CD4-positive, alpha-beta T cell treated with Interleukin-6 at 100 ng/mL for 8 hours (primary cell): ENCODE results near the gene LTBP1.

ENCODE experiments used
- DNase-seq: peaks from one replicate; pipeline ENCODE4 v3.0.0-alpha.2; 2020; ENCODE audit warnings: mixed read lengths, low spot score

LTBP1 gene

DNA sequence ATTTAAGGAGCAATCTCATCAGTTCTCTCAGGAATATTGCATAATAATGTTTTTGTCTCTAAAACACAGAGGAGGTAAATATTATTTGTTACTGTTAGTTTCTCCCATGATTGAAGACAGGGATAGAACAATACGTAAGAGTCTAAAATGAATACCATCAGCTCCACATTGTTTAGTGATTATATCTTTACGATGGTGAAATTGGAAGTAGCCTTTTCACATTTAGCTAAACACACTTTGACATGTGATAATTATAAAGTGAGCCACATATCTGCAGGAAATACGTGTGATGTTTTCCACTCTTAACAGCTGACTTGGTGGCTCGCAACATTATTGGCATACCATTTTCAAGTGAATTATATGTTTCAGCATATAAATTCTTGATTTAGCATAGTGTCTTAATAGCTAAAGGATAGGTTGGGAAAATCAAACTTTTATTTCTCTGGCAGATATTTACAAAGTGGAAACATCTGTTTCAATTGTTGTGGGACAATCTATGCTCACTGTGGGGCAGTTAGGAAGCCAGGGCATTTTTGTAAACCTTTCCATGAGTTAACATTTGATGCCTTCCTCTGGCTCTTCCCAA lies 321.6 kb downstream of the LTBP1 start:
- no peak for DNase-seq

DNA sequence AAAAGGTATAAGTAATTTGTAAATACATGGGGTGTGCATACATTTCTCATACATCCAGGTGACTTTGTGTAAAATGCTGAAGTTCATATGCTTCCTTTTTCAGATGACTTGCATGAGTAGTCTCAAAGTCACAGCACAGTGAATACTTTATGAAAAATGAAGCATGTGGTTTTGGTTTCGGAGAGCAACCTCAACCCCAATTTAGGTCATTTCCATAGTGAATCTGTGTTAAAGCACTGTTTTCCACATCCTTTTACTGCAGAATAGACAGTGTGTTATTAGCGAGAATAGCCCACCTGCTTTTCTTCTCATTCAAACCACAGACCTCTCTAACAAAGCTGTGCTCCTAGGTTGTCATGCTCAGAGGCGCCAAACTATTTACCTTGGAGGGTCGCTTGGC lies 325.2 kb downstream of the LTBP1 start:
- DNase-seq = peak; percentile 12

DNA sequence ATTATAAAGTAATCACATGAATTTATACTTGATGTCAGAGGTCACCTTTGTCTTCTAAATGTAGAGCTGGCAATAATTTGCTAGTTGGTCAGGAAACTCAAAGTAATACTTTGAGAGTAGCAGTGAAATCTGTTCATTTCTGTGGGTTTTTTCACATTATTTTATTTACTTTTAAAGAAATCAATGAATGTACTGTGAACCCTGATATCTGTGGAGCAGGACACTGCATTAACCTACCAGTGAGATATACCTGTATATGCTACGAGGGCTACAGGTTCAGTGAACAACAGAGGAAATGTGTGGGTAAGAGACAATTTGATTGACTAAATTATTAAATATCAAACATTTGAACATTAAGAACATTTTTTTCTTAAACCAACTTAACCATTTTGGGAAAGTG lies 326.7 kb downstream of the LTBP1 start:
- DNase-seq = no peak

DNA sequence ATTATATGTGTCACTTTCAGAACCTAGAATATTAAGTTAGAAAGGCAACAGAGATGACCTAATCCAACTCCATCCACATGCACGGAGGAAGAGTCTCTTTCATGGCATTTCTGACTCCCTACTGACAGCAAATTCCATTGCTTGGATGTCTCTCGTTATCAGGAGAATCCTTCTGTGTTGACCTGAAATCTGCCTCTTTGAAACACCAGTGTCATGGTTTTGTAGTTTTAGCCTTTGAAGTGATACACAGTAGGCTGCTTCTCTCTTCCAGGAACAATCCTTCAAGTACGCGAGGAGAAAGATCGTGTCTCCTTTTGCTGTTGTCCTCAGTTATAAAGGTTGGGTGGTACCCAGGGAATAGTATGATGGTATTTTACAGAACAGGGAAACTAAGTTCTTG lies 327.8 kb downstream of the LTBP1 start:
- no peak for DNase-seq

DNA sequence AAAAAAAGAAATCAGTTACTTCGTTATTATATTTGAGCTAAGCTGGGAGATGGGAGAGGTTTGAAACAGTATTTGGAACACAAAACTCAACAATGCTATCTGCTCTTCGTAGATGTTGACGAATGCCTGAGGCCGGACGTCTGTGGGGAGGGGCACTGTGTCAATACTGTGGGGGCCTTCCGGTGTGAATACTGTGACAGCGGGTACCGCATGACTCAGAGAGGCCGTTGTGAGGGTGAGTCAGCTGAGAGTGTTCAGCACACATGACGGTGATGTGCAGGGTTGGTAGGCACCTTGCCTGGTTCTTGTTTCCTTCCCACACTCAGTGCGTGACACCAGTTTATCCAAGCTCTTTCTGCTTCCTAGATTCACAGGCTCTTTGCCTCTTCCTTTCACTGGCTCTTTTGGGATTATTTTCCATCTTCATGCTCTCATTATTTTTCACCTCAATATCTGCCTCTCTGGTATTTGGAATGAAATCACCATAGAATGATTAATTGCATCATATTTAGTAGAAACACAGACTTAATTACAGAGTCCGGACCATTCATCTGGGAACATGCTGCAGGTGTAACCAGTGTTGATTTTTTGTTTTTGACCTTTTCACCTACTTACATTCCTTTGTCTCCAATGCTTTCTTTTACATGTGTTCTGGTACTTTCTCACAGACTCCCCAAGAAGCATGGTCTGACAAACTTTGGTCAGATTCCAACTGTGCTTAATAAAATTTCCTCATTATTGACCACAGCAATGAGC lies 329.1 kb downstream of the LTBP1 start:
- peak; percentile 47 for DNase-seq

DNA sequence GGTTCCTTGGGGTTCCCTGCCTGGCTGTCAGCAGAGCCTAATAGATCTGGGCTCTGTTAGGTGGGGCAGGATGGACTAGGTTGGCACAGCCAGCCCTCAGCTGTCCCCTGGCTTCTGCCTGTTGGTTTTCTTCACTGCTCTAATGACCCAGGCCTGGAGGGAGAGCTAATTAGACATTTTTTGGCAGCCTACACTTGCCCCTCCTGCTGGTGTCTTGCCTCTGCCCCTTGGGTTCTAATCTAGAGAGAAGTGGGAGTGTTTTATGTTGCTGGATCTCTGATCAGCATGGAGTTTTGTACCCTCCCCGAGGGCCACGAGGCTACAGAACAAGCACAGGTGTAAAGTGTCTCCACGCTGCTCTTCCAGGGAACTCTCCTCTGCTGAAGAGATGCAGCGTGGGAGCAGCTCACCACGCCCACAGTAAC lies 330.3 kb downstream of the LTBP1 start:
- no peak for DNase-seq

DNA sequence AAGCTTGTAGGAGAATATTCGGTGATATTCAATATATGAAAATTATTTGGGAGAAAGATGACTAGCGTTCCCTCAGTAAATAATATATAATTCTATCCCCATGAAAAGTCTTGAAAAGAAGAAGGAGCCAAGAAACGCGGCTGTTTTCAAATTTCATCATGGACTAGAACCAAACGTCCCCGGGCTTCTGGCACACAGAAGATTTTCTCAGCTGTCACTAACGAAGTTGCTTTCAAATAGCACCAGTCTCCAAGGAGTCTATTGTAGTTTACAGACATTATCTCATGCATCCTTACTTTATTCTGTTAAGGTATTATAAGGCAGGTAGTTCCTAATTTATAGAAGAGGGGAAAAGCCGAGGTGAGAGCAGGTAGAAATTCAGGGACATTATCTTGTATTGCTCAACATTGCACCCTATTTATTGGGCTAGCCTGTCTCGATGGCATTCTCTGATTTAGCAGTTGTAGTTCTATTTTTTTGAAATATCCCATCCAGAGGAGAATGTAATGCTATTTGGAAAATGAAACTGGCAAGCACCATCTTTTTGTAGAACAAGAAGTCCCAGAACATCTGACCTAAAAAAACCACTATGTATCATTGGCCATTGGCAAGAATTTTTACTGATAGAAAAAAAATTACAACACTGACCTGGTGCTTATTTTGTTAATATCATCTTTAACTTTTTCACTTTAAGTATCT lies 331.6 kb downstream of the LTBP1 start:
- DNase-seq = no peak

DNA sequence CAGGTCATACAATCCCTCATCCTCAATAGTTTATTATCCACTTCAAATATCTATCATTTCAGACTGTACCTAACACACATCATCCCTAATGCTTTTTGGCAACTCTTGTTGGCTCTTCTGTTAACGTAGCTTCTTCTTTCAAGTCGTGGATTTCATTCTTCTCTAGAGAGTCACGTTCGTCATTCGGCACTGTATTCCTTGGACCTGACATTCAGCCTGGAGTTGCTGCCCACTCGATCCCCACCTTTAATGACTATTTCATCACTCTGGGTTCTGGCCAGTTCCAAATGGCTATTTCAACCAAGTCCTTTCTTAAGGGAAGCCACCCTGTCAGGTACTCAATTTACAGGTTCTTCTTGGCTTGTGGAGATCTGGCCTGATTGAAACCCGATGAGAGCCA lies 337.5 kb downstream of the LTBP1 start:
- DNase-seq = no peak

DNA sequence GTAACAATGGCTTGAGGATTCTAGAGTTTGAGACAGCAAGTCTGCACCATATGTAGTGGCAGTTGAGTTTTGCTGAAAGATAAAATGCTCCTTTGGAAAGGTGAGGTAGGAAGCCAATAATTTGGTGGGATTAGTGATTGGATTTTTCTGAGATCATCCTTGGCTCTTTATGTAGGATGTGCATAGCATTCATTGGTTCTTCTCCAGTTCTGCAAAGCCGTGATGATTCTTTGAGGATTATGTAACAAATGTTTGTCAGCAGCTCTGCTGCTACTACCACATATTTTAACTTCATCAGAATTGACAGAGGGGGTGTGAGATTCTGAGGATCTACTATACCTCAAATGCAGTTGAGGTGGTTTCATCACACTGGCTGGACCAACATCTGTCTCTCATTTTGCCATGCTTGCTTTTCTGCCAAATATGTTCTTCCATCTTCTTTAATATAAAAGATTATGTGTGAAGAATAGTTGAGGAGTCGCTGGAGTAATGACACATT lies 340.8 kb downstream of the LTBP1 start:
- DNase-seq = no peak

DNA sequence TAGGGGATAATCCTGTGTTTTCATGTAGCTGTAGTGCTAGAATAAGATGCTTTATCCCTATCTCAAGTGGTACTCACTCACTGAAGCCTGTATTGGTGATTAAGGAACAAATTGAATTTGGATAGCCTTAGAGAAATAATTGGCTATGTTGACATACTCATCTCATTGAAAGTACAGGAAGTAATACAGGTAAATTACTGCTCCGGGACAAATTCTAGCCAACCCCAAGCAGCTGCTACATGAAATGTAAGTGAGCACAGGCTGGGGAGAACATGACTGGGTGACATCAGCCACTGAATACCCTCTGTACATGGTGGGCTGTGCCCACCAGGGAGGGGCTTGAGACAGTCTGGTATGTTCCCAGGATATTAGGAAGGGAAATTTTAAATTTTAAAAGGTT lies 341.3 kb downstream of the LTBP1 start:
- DNase-seq = no peak

DNA sequence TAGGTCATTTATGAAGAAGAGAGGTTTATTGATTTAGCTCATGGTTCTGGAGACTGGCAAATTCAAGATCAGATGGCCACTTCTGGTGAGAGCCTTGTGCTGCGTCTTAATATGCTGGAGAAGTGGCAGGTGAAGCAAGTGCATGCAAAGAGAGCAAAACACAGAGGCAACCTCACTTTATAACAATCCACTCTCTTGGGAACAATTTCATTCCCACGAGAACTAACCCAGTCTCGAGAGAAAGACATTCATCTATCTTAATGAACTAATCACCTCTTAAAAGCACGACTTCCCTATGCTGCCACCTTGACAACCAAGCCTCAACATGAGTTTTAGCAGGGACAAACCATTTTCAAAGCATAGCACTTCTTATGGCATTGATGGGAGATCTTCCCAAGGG lies 343.2 kb downstream of the LTBP1 start:
- DNase-seq = no peak

DNA sequence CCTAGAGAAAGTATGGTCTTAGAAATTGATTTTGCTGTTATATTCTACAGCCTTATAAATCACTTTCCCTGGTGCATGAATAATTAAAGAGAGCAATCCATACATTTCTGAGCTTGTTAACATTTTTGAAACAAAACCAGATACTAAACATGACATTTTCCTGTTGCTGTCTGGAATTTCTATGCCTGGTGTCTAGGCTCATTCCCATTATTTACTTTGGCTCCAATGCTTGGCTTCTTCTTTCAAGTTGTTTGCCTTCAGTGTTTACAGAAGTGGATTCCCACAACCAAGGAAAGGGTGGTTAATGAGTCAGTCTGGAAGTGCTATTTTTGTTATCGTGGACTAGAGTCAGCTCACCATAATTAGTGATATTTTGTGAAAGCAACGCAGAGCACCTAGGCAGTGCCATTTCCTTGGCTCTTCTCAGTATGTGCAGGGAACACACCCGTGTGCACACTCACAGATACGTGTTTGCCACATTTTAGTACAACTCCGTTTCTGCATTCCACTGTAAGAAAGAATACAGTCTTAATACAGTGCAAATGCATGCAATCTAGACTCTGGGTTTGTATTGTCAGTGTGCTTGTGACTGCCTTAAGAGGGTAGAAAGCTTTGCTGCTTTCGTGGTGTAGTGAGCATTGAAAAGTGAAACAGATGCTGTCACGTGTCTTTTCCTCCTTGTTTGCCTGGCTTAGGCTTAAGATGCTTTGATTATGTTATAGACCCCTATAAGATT lies 344.7 kb downstream of the LTBP1 start:
- DNase-seq = no peak

DNA sequence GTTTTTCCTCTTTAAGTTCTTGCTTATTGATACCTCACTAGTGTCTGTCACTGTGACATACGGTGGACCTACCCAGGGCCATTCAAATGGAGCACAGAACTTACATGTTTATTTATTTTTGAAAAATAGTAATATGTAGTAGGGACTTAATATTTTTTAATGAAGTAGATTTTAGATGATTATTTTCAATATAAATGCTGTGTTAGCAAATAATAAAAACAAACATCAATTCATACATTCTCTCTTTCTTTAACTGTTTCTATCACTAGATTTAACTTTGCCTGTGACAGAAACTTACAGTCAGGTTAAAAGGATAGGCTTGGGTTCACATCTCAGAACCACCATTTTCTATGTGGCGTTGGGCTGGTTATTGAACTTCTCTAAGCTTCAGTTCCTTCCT lies 345.3 kb downstream of the LTBP1 start:
- DNase-seq = no peak

DNA sequence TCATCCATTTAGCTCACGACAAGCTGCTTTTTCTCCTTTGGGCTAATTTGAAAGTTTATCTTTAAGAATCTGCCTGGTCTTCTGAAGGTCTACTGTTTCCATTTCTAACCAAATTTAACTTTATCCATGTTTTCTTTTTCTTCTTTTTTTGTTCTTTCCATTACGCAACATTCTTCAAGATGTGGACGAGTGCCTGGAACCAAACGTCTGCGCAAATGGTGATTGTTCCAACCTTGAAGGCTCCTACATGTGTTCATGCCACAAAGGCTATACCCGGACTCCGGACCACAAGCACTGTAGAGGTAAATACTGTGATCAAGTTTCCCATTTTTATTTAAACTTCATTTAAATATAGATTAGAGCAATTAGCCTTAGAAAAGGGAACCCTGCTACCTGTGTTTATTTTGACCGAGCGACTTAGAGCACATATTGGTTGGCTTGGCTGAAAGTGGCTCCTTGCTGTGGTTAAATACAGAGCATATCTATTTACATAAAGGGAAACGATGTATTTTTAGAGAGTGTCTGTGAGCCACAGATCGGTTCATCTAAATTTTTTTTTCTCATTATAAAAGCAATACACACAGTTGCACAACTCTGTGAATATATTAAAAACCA lies 346.3 kb downstream of the LTBP1 start:
- no peak for DNase-seq

DNA sequence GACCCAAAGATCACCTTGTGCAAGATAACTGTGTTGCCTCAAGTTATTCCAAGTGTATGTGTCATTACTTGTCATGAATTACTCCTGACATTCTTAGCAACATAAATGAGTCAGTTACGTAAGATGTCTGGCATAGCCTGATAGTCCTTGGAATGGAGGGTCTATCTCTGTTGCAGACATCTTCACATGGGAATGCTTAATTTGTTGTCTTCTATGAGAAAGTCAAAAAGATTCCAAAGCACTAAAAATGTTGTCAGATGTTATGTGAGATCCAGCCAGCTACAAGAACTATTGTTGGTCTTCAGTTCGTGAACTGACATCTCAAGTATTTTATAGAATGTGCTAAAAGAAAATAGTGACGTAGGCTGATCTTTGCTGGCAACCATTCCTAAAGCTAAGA lies 351.5 kb downstream of the LTBP1 start:
- DNase-seq = no peak

DNA sequence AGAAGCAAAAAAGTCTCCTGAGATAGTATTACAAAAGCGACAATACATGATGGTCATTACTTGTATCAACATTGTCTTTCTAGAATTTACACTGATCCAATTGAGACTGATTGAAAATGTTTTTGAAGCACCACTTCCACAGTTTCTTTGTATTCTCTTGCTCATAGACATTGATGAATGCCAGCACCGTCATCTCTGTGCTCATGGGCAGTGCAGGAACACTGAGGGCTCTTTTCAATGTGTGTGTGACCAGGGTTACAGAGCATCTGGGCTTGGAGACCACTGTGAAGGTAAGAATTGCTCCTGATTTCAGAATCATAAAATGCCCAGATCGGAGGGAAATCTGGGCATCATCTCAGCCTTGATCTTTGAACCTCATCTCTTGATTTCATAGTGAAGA lies 354.6 kb downstream of the LTBP1 start:
- DNase-seq = no peak

DNA sequence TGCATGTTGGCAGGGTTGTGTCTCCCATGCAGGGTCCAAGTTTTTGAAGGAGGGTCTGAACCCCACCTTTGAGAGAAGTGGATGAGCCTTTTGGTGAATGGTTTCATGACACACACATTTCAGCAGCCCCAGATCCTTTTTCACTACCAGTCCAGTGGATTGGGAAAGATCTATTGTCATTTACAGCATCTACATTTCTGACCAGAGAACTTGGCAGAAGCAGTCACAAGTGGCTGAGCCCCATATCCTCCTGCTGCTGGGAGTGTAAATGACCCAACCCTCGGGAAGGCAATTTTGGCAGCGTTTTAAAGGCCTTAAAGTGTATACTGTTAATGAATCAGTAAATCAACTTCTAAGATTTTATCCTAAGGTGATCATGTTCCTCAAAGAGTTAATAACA lies 355.6 kb downstream of the LTBP1 start:
- DNase-seq = no peak

DNA sequence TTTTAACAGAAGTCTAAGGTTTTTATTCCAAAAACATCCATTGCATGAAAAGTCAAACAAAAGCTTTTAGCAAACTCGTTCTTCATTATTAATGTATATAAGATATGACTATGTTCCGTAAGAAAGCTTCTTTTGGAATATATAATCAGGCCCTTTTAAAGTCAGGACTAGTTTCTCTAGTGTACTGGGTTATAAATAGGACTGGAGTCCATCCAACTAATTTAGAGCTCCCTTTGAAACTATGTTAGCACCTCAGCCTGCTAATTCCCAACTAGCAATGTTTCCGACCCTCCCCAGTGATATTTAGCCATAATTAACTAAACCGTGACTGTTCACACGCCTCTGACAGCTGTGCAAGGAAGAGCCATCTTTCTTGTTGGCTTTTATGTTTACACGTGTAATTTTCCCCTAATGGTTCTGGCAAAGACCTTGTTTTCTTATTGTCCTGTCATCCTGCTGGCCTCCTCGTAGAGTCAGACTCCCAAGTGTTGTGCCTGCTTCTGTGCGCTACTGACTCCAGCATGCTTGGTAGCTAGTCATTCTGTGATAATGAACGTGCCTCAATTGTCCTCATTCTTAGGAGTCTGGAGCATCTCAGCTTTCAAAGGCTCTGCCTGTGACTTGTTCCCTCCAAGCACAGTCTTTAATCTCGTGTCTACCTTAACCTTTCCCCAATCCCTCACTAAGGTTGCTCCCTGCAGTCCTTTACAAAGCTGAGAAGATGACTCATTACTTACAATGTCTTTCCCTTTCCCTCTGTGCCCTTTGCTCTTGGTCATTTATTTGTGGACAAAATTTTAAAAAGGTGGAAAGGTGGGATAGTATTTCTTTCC lies 357.5 kb downstream of the LTBP1 start:
- no peak for DNase-seq

DNA sequence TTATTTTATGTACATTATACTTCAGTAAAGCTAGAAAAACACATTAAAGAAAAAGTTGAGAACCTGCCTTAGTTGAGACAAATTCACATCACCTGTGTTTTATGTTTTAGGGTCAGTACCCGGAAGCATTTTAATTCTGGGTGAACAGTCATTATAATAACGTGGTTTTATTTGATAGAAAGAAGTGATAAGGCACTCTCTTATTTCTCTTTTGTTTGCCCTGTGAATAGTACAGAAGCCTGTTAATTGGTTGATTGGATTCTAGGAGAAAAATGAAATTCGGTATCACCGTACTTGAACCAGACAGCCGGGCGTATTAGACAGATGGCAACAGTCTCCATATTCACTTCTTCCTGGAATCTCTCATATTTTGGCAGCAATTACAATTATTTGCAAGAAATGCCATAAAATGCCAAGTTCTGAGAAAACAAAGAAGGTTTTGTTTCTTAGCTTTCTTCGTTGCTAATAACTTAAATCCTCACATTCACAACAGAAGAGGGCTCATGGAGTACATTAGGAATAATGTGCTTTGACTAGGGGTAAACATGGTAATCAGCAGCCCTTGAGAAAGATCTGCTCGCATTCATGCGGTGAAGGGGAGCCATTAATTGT lies 361.0 kb downstream of the LTBP1 start:
- DNase-seq = no peak

DNA sequence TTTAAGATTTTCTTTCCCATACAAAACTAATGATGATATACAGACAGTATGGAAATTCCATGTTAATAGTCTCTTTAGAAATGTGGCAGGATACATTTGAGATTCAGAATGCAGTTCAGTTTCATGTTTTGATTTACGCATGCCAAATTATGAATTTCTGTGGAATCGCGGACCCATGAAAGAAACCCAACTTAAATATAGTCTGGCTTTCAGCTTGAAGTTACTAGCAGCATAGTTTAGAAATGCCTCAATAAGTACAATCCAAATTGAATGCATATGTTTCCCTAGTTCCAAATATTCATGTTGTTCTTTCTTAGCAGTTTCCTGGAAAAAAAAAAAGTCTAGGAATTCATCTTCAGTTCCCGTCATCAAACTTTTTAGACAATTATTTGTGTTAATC lies 365.6 kb downstream of the LTBP1 start:
- DNase-seq = no peak

DNA sequence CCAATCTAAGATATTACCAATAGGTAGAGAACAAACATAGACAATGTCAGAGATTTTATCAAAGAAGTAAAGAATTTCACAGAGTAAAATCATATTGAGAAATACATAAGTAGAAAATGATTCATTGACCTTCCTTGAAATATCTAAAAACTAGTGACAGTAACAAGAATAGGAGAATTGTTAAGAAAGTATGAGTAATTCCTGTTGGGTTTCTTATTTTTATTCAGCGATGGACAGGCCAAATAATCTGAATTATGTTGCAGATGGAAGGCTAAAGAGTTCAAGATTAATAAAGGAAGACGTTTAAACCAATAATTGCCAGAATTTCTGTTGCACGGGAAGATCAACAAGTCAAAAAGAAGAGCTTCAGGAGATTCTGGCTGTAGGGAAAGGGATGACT lies 366.3 kb downstream of the LTBP1 start:
- no peak for DNase-seq
